NB4 (cell line): Measurements from ENCODE around the gene RARRES1.

Source experiments
- MYC ChIP-seq: IDR thresholded peaks from 2 replicates; pipeline ENCODE4 v1.6.1; 2011; ENCODE audit warnings: low read depth, low read length
- POLR2A ChIP-seq: IDR thresholded peaks from 2 replicates; pipeline ENCODE4 v1.6.1; 2011; ENCODE audit warnings: mild to moderate bottlenecking; ENCODE audit not compliant: insufficient read length; ENCODE audit errors: extremely low read depth
- TF ChIP-seq, protein P1 (sequence below): IDR thresholded peaks from one replicate; pipeline ENCODE4 v1.5.1; 2012; ENCODE audit warnings: low read depth, low read length
- TF ChIP-seq, protein P2 (sequence below): IDR thresholded peaks from 2 replicates; pipeline ENCODE4 v1.6.1; 2011; ENCODE audit warnings: low read depth, low read length

DNA sequence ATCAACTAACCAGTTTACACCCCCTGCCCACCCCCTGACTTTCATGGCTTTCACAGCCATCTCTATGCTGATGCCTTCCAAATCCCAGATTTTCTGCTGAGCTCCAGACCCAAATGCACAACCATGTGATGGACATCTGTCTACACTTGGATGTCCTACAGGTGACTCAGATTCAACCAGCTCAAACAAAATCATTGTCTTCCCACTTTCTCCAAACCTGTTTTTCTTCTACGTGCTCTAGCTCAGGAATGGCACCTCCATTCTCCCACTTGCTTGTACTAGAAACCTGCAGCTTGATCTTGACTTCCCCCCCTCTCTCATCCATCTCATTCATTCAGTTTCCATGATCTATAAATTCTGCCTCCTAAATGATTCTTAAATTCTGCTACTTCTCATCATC, 34.1 kb upstream of the RARRES1 start:
- TF ChIP-seq, protein P1, sequence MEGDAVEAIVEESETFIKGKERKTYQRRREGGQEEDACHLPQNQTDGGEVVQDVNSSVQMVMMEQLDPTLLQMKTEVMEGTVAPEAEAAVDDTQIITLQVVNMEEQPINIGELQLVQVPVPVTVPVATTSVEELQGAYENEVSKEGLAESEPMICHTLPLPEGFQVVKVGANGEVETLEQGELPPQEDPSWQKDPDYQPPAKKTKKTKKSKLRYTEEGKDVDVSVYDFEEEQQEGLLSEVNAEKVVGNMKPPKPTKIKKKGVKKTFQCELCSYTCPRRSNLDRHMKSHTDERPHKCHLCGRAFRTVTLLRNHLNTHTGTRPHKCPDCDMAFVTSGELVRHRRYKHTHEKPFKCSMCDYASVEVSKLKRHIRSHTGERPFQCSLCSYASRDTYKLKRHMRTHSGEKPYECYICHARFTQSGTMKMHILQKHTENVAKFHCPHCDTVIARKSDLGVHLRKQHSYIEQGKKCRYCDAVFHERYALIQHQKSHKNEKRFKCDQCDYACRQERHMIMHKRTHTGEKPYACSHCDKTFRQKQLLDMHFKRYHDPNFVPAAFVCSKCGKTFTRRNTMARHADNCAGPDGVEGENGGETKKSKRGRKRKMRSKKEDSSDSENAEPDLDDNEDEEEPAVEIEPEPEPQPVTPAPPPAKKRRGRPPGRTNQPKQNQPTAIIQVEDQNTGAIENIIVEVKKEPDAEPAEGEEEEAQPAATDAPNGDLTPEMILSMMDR = no peak
- TF ChIP-seq MYC (no peak), POLR2A (no peak)
- TF ChIP-seq, protein P2, sequence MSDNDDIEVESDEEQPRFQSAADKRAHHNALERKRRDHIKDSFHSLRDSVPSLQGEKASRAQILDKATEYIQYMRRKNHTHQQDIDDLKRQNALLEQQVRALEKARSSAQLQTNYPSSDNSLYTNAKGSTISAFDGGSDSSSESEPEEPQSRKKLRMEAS = no peak
